Mucosa of rectum (tissue), 2 donors: ENCODE measurements around the gene C12orf56.
"Not testable (repeated sequence)": the region's sequence is repeated elsewhere in the genome, so short reads cannot be mapped to it uniquely, and the experiment has no call there.

Experiments
- H3K27ac ChIP-seq, 2 donors: one replicate each; pipeline ENCODE4 v1.7.0; 2013; ENCODE audit warnings: inconsistent platforms in 2 of 2, low read depth in 2 of 2, low read length in 2 of 2
- H3K27me3 ChIP-seq, 2 donors: one replicate each; pipeline ENCODE4 v1.7.0; 2013; ENCODE audit warnings: low read length in 2 of 2; ENCODE audit not compliant: control insufficient read depth in 2 of 2, insufficient read depth in 2 of 2
- H3K36me3 ChIP-seq, 2 donors: one replicate each; pipeline ENCODE4 v1.7.0; 2013; ENCODE audit warnings: low read length in 2 of 2; ENCODE audit not compliant: control insufficient read depth in 2 of 2, insufficient read depth in 2 of 2
- H3K4me1 ChIP-seq, 2 donors: one replicate each; pipeline ENCODE4 v1.7.0; 2013; ENCODE audit warnings: low read length in 2 of 2, mild to moderate bottlenecking in 1 of 2; ENCODE audit not compliant: control insufficient read depth in 2 of 2, insufficient read depth in 2 of 2
- H3K4me3 ChIP-seq, 2 donors: one replicate each; pipeline ENCODE4 v1.7.0; 2013; ENCODE audit warnings: low read length in 2 of 2
- H3K9ac ChIP-seq, 2 donors: one replicate each; pipeline ENCODE4 v1.7.0; 2013; ENCODE audit warnings: low read length in 2 of 2, low read depth in 1 of 2, mild to moderate bottlenecking in 1 of 2
- H3K9me3 ChIP-seq, 2 donors: one replicate each; pipeline ENCODE4 v1.7.0; 2013; ENCODE audit warnings: low read length in 2 of 2; ENCODE audit not compliant: control insufficient read depth in 2 of 2
- donor health status: healthy.
- donor health status: Normal muscosa, but diverticular disease.

The C12orf56 gene

DNA sequence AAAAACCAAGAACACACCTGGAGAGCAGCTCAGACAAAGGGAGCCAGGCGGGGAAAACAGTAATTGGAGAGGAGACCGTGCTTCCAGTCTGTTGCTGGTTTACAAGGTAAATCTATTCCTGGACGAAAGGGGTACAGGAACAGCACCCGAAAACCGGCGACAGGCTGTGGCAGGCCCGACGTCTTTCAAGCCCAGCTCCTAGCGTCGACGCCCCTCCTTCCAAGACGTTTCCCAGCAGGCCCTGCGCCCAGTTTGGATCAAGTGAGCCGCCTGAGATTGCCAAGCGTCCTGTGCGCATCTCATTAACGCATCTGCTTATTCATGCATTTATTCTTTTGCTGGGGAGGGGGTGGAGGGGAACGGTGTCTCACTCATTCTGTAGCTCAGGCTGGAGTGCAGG lies 1.4 kb downstream of the C12orf56 start:
- H3K27ac ChIP-seq, result no peak overlapping the region
- H3K36me3 ChIP-seq, result no peaks in the 10 kb centered on the region
- no peak overlapping the region for H3K4me3 ChIP-seq
- no peaks in the 10 kb centered on the region for H3K4me1 ChIP-seq
- no peaks in the 10 kb centered on the region for H3K9me3 ChIP-seq
- no peak overlapping the region for H3K9ac ChIP-seq
- peaks cover 6 to 10% of the 10 kb centered on the region in 2 donors for H3K27me3 ChIP-seq

DNA sequence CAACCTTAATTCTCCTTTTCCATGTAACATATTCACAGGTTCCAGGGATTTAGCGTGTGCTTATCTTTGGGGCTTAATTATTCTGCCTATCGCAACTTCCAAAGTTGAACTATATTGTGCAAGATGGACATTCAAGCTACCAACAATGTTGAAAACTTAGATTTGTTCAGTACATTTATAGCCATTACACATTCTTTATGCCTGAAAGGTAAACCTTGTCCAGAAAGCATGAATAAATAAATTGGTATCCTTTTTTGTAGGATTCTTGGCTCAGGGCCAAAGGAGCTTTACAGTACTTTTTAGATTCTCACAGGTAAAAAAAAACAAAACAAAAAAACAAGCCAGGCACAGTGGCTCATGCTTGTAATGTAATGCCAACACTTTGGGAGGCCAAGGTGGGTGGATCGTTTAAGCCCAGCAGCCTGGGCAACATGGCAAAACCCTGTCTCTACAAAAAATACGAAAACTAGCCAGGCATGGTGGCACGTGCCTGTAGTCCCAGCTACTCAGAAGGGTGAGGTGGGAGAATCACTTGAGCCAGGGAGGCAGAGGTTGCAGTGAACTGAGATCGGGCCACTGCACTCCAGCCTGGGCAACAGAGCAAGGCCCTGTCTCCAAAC lies 3.3 kb downstream of the C12orf56 start:
- Histone ChIP-seq H3K4me1 (no peaks in the 10 kb centered on the region), H3K4me3 (no peak overlapping the region), H3K9ac (no peak overlapping the region), H3K9me3 (no peaks in the 10 kb centered on the region), H3K36me3 (no peaks in the 10 kb centered on the region), H3K27ac (no peak overlapping the region), H3K27me3 (peaks cover 6 to 10% of the 10 kb centered on the region in 2 donors)

DNA sequence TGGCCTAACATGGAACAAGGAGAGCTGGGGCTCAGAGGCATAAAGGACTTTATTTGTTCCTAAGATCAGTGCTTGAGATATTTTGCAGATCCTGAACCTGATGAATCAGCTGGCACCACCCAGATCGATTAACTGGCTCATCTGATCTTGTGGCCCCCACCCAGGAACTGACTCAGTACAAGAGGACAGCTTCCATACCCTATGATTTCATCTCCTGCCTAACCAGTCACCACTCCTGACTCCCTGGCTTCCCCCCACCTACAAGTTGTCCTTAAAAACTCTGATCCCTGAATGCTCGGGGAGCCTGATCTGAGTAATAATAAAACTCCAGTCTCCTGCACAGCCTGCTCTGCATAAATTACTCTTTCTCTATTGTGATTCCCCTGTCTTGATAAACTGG lies 5.1 kb downstream of the C12orf56 start:
- Histone ChIP-seq H3K4me1 (no peaks in the 10 kb centered on the region), H3K4me3 (no peak overlapping the region), H3K27me3 (peaks cover 6 to 10% of the 10 kb centered on the region in 2 donors), H3K9me3 (peaks cover 0 to 1% of the 10 kb centered on the region in 2 donors), H3K36me3 (no peaks in the 10 kb centered on the region), H3K27ac (no peak overlapping the region), H3K9ac (no peak overlapping the region)

DNA sequence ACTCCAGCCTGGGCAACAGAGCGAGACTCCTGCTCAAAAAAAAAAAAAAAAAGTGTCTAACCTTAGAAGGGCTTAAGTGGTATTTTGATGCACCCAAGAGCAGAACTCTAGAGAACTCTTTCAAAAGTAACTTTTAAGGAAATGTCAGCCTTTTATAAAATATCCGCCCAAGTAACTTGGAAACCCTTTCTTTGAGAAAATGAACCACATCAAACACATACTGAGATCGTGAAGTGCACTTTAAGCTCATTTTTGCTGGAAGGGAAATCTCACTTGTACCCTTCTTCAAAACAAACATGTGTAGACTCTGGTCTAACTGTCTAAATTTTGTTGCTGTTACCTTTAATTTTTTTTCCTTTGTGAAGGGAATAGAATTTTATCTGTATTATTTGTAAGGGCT lies 5.5 kb downstream of the C12orf56 start:
- no peaks in the 10 kb centered on the region for H3K4me1 ChIP-seq
- H3K9me3 ChIP-seq, result peaks cover 0 to 5% of the 10 kb centered on the region in 2 donors
- H3K36me3 ChIP-seq, result no peaks in the 10 kb centered on the region
- H3K27me3 ChIP-seq, result peaks cover 3 to 7% of the 10 kb centered on the region in 2 donors
- no peak overlapping the region for H3K4me3 ChIP-seq
- no peak overlapping the region for H3K27ac ChIP-seq
- no peak overlapping the region for H3K9ac ChIP-seq

DNA sequence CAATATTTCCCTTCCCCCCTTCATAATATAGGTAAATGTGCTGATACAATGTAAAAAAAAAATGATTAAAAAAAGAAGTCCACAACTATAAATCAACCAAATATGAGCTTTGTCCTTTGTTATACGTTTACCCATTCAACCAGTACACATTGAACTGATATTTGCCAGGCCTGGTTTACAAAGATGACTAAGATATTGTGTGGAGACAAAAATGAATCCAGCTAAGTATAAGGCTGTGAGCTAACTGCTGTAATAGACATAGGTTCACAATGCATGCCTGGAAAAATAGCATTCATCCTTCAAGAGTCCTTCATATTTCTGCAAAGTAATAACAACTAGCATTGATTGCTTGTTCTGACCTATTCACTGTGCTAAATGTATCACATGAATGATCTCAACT lies 6.9 kb downstream of the C12orf56 start:
- Histone ChIP-seq H3K27ac (no peak overlapping the region), H3K9me3 (peaks cover 0 to 5% of the 10 kb centered on the region in 2 donors), H3K9ac (no peak overlapping the region), H3K36me3 (no peaks in the 10 kb centered on the region), H3K27me3 (no peaks in the 10 kb centered on the region), H3K4me3 (no peak overlapping the region), H3K4me1 (no peaks in the 10 kb centered on the region)

DNA sequence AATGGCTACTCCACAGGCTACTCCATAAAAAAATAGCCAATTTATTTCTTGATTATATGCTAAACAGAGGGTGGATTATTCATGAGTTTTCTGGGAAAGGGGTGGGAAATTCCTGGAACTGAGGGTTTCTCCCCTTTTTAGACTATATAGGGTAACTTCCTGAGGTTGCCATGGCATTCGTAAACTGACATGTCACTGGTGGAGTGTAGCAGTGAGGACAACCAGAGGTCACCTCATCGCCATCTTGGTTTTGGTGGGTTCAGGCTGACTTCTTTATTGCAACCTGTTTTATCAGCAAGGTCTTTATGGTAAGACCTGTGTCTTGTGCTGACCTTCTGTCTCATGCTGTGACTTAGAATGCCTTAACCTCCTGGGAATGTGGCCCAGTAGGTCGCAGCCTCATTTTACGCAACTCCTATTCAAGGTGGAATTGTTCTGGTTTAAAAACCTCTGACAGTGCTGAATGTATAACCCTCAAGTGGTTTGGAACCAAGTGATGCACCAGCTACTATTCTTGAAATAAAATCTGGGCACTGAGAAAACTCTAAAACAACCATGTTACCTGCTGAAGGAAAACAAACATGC lies 27.7 kb downstream of the C12orf56 start:
- Histone ChIP-seq H3K4me3 (no peak overlapping the region), H3K4me1 (no peaks in the 10 kb centered on the region), H3K36me3 (no peaks in the 10 kb centered on the region), H3K9me3 (no peaks in the 10 kb centered on the region), H3K27ac (no peak overlapping the region), H3K9ac (no peak overlapping the region), H3K27me3 (no peaks in the 10 kb centered on the region)

DNA sequence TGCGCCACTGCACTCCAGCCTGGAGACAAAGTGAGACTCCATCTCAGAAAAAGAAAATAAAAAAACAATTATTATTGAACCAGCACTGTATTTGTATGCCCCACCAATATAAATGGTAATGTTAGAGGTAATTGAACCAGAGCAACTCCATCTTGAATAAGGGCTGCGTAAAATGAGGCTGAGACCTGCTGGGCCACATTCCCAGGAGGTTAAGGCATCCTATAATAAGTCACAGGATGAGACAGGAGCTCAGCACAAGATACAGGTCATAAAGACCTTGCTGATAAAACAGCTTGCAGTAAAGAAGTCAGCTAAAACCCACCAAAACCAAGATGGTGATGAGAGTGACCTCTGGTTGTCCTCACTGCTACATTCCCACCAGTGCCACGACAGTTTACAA lies 29.4 kb downstream of the C12orf56 start:
- H3K36me3 ChIP-seq, H3K9ac ChIP-seq, H3K4me3 ChIP-seq, H3K9me3 ChIP-seq, H3K4me1 ChIP-seq, H3K27me3 ChIP-seq, H3K27ac ChIP-seq: not testable (repeated sequence)

DNA sequence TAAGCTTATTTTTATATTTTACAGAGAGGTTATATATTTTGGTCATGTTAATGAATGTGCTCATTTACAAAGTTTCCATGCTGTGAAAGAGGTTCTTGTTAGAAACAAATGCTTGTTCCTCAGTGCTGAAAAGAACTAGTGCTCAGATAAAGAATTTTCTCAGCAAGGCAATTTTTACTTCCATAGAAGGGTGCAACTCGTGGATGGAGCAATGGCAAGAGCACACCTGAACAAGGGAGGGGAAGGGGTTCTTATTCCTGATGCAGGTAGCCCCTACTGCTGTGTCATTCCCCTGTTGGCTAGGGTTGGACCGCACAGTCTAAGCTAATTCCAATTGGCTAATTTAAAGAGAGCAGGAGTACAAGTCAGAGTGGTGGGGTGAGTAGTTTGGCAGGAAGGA lies 34.3 kb downstream of the C12orf56 start:
- not testable (repeated sequence) for H3K36me3 ChIP-seq, H3K4me1 ChIP-seq, H3K9ac ChIP-seq, H3K4me3 ChIP-seq, H3K9me3 ChIP-seq, H3K27me3 ChIP-seq, H3K27ac ChIP-seq

DNA sequence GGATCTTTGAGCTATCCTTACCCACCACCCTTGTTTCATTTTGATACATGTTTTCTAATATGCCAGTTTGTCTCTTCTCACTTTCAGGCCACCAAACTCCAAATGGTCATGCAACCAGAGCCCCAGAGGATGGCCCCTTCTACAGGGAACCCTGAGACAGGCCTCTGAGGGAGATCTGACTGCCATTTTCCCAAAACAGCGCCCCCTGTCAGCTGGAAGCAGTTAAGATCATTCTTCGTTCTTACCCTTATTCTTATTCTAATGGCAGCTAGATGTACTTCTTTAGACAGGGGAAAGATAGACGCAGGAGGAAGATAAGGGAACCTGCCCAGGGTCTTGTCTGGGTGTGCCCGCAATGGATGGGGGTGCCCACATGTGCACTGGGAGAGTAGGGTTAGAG lies 38.4 kb downstream of the C12orf56 start:
- Histone ChIP-seq H3K27me3 (no peaks in the 10 kb centered on the region), H3K9me3 (peaks cover 0 to 2% of the 10 kb centered on the region in 2 donors), H3K4me1 (no peaks in the 10 kb centered on the region), H3K9ac (no peak overlapping the region), H3K4me3 (no peak overlapping the region), H3K27ac (no peak overlapping the region), H3K36me3 (no peaks in the 10 kb centered on the region)

DNA sequence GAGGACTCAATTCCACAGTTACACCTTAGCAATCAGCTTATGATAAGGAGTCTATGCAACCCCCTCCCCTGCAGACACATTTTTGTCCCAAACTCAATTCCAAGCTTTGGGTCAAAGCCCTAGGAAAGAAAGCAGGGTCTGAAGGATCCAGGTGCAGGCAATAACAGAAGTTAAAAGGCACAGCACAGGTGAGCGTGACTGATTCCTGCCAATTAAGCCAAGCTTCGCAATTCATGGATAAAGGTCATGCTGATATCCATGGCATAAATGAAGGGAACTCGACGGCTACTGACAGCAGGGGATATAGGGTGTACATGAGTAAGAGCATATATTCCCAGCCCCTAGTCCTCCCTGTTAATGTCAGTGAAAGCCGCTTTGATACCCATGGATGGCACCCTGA lies 39.3 kb downstream of the C12orf56 start:
- Histone ChIP-seq H3K4me1 (no peaks in the 10 kb centered on the region), H3K27me3 (no peaks in the 10 kb centered on the region), H3K4me3 (no peak overlapping the region), H3K36me3 (no peaks in the 10 kb centered on the region), H3K9ac (no peak overlapping the region), H3K27ac (no peak overlapping the region), H3K9me3 (no peaks in the 10 kb centered on the region)
